Measurements from ENCODE around the gene FGF12.

FGF12 gene

GRCh38 chr3:192302721-192303120 lies 424.6 kb downstream of the FGF12 start:
- TF ChIP-seq TSHZ2 (CRISPR knock-in tag; IDR thresholded peaks at IDR 0.05) = no peak
- no peak for TF ChIP-seq ZNF565 (CRISPR knock-in tag; conservative IDR thresholded peaks at IDR 0.05; ENCODE audit: low read depth)
- TF ChIP-seq SNAI2 (CRISPR knock-in tag; IDR thresholded peaks at IDR 0.05) = no peak
- TF ChIP-seq ISL1 (CRISPR knock-in tag; IDR thresholded peaks at IDR 0.05) = no peak
- no peak for TF ChIP-seq POU6F1 (CRISPR knock-in tag; IDR thresholded peaks at IDR 0.05; ENCODE audit: borderline replicate concordance, low read depth)
- no peak for TF ChIP-seq RARB (CRISPR knock-in tag; IDR thresholded peaks at IDR 0.05)
- TF ChIP-seq TCF4 (CRISPR knock-in tag; IDR thresholded peaks at IDR 0.05; ENCODE audit: borderline replicate concordance) = no peak

GRCh38 chr3:192299921-192300320 lies 427.4 kb downstream of the FGF12 start:
- TF ChIP-seq TOX (CRISPR knock-in tag; IDR thresholded peaks at IDR 0.05; ENCODE audit: borderline replicate concordance) (no peak), CSRNP3 (CRISPR knock-in tag; IDR thresholded peaks at IDR 0.05) (no peak)
- ATAC-seq = no peak

More at GRCh38 chr3:192302721-192303120, 424.6 kb downstream of the FGF12 start:
- ATAC-seq = no peak

GRCh38 chr3:192296845-192297244 lies 430.5 kb downstream of the FGF12 start:
- ATAC-seq = no peak
- TF ChIP-seq RARB (CRISPR knock-in tag; IDR thresholded peaks at IDR 0.05) (no peak), ISL1 (CRISPR knock-in tag; IDR thresholded peaks at IDR 0.05) (no peak), ZNF565 (CRISPR knock-in tag; conservative IDR thresholded peaks at IDR 0.05; ENCODE audit: low read depth) (no peak), ESRRG (CRISPR knock-in tag; IDR thresholded peaks at IDR 0.05) (no peak), ZNF70 (CRISPR knock-in tag; IDR thresholded peaks at IDR 0.05) (no peak), PPARA (CRISPR knock-in tag; IDR thresholded peaks at IDR 0.05; ENCODE audit: borderline replicate concordance) (no peak)

GRCh38 chr3:192284443-192285072 lies 442.8 kb downstream of the FGF12 start:
- TF ChIP-seq TCF4 (CRISPR knock-in tag; IDR thresholded peaks at IDR 0.05; ENCODE audit: borderline replicate concordance) (no peak), TOX (CRISPR knock-in tag; IDR thresholded peaks at IDR 0.05; ENCODE audit: borderline replicate concordance) (no peak), ZFP3 (CRISPR knock-in tag; IDR thresholded peaks at IDR 0.05) (no peak), ZNF8 (CRISPR knock-in tag; IDR thresholded peaks at IDR 0.05) (no peak)
- ATAC-seq = no peak

GRCh38 chr3:192281207-192281880 lies 446.0 kb downstream of the FGF12 start:
- ATAC-seq = no peak
- TF ChIP-seq ARNTL (CRISPR knock-in tag; IDR thresholded peaks at IDR 0.05; ENCODE audit: borderline replicate concordance, low read depth) (no peak), TOX (CRISPR knock-in tag; IDR thresholded peaks at IDR 0.05; ENCODE audit: borderline replicate concordance) (no peak), ZC3H10 (CRISPR knock-in tag; IDR thresholded peaks at IDR 0.05) (no peak), CREB5 (CRISPR knock-in tag; IDR thresholded peaks at IDR 0.05; ENCODE audit: low read depth) (no peak), ZNF70 (CRISPR knock-in tag; IDR thresholded peaks at IDR 0.05) (no peak), BACH2 (CRISPR knock-in tag; IDR thresholded peaks at IDR 0.05; ENCODE audit: borderline replicate concordance) (no peak), CSRNP3 (CRISPR knock-in tag; IDR thresholded peaks at IDR 0.05) (no peak), ISL1 (CRISPR knock-in tag; IDR thresholded peaks at IDR 0.05) (no peak), TSHZ2 (CRISPR knock-in tag; IDR thresholded peaks at IDR 0.05) (no peak), POU6F1 (CRISPR knock-in tag; IDR thresholded peaks at IDR 0.05; ENCODE audit: borderline replicate concordance, low read depth) (no peak)
